SW480 (cell line): ENCODE measurements around the gene CEBPA.
A peak's percentile ranks its signal among the peaks of the same experiment; 100 is the strongest.

Source experiments
- DNase-seq: peaks from one replicate; pipeline ENCODE4 v3.0.0-alpha.2; 2016; ENCODE audit warnings: low spot score

The CEBPA gene

GRCh38 chr19:33302175-33302973 is at the start of gene CEBPA:
TSS of gene CEBPA (minus strand) at chr19:33302534. CDS start at chr19:33302414, 120 bp downstream.
- DNase-seq, result peak; percentile 90

GRCh38 chr19:33350538-33351309 is 48.4 kb upstream of the CEBPA start:
- no peak for DNase-seq

- no peak for DNase-seq
These were observed 47.3 kb upstream of the CEBPA start for GRCh38 chr19:33349319-33350289.

GRCh38 chr19:33348301-33349010 is 46.1 kb upstream of the CEBPA start:
- no peak for DNase-seq

GRCh38 chr19:33347300-33347699 is 45.0 kb upstream of the CEBPA start:
- DNase-seq, result no peak

- no peak for DNase-seq
These were observed 44.3 kb upstream of the CEBPA start for GRCh38 chr19:33346665-33347064.

GRCh38 chr19:33345163-33345562 is 42.8 kb upstream of the CEBPA start:
- DNase-seq, result no peak

GRCh38 chr19:33344573-33344925 is 42.2 kb upstream of the CEBPA start:
- no peak for DNase-seq

GRCh38 chr19:33343859-33344572 is 41.7 kb upstream of the CEBPA start:
- DNase-seq, result no peak

GRCh38 chr19:33343301-33343700 is 41.0 kb upstream of the CEBPA start:
- DNase-seq, result no peak

GRCh38 chr19:33340991-33341390 is 38.7 kb upstream of the CEBPA start:
- no peak for DNase-seq

GRCh38 chr19:33339016-33339984 is 37.0 kb upstream of the CEBPA start:
- DNase-seq, result no peak

GRCh38 chr19:33335446-33335845 is 33.1 kb upstream of the CEBPA start:
- no peak for DNase-seq

- no peak for DNase-seq
These were observed 31.9 kb upstream of the CEBPA start for GRCh38 chr19:33334271-33334670.

- DNase-seq, result no peak
These were observed 31.3 kb upstream of the CEBPA start for GRCh38 chr19:33333642-33334041.

- DNase-seq, result no peak
These were observed 30.8 kb upstream of the CEBPA start for GRCh38 chr19:33333151-33333550.

- DNase-seq, result no peak
These were observed 29.9 kb upstream of the CEBPA start for GRCh38 chr19:33332248-33332647.

- DNase-seq, result no peak
These were observed 27.4 kb upstream of the CEBPA start for GRCh38 chr19:33329736-33330135.

- DNase-seq, result no peak
These were observed 26.7 kb upstream of the CEBPA start for GRCh38 chr19:33329060-33329459.

GRCh38 chr19:33325920-33326319 is 23.6 kb upstream of the CEBPA start:
- no peak for DNase-seq
